Smooth muscle cell (in vitro differentiated cells): ENCODE data around the gene QRFPR. TPM values are rescaled to one million over a fixed set of nuclear protein-coding genes. Genes with fewer than 3 reads are reported as not detected.

Experiments used
- DNase-seq: peaks from one replicate; lab custom pipeline; 2025; ENCODE audit not compliant: unreplicated experiment; lab: John Stamatoyannopoulos, UW
- H2AFZ ChIP-seq: fragments of 200-600 bp; sonication (generic); 2 replicates; pipeline ENCODE4 v1.6.0; 2016; ENCODE audit warnings: antibody characterized with exemption, low read depth, mild to moderate bottlenecking
- H3F3A ChIP-seq: fragments of 200-600 bp; sonication (generic); 2 replicates; pipeline ENCODE4 v1.6.0; 2017; ENCODE audit warnings: antibody characterized with exemption, low read depth
- H3K27ac ChIP-seq: fragments of 200-600 bp; sonication (generic); 2 replicates; pipeline ENCODE4 v1.5.1; 2016; ENCODE audit warnings: low read depth, mild to moderate bottlenecking
- H3K27me3 ChIP-seq: fragments of 200-600 bp; sonication (generic); 2 replicates; pipeline ENCODE4 v1.6.1; 2016; ENCODE audit warnings: low read depth, mild to moderate bottlenecking
- H3K36me3 ChIP-seq: fragments of 200-600 bp; sonication (generic); 2 replicates; pipeline ENCODE4 v1.5.1; 2016; ENCODE audit warnings: low read depth
- H3K4me1 ChIP-seq: fragments of 200-600 bp; sonication (generic); 2 replicates; pipeline ENCODE4 v1.5.1; 2016; ENCODE audit warnings: low read depth
- H3K4me2 ChIP-seq: fragments of 200-600 bp; sonication (generic); 2 replicates; pipeline ENCODE4 v1.6.0; 2016; ENCODE audit warnings: mild to moderate bottlenecking
- H3K4me3 ChIP-seq: fragments of 200-600 bp; sonication (generic); 2 replicates; pipeline ENCODE4 v1.5.1; 2016; ENCODE audit warnings: mild to moderate bottlenecking
- H3K79me2 ChIP-seq: fragments of 200-600 bp; sonication (generic); 2 replicates; pipeline ENCODE4 v1.6.0; 2016; ENCODE audit warnings: low read depth, mild to moderate bottlenecking
- H3K9ac ChIP-seq: fragments of 200-600 bp; sonication (generic); 2 replicates; pipeline ENCODE4 v1.6.0; 2016; ENCODE audit warnings: low read depth
- H3K9me3 ChIP-seq: fragments of 200-600 bp; sonication (generic); replicated peaks from 2 replicates; pipeline ENCODE4 v1.5.1; 2016; ENCODE audit warnings: low read depth
- H4K20me1 ChIP-seq: fragments of 200-600 bp; sonication (generic); 2 replicates; pipeline ENCODE4 v1.6.0; 2016; ENCODE audit warnings: low read depth
- WGBS: methylation state at CpG from one replicate; pipeline ENCODE4 v1.1.7; 2016; ENCODE audit warnings: low lambda C conversion rate; 5-methylcytosine and 5-hydroxymethylcytosine counted together
- polyA plus RNA-seq: library from polyadenylated mRNA; unstranded; fragments of >200 nt; fragmentation: Nextera tagmentation; extraction: Ambion mirVana; gene quantifications from 2 replicates; pipeline ENCODE4 v1.2.1, GENCODE V29; 2016
- total RNA-seq: library from RNA; depleted of rRNA; stranded (reverse); fragments of >200 nt; gene quantifications from 2 replicates; pipeline ENCODE4 v1.2.3, GENCODE V29; 2014
- TF ChIP-seq, protein P1 (sequence below): fragments of 200-600 bp; sonication (generic); IDR thresholded peaks from 2 replicates; pipeline ENCODE4 v1.5.1; 2017; ENCODE audit warnings: borderline replicate concordance, mild to moderate bottlenecking, antibody characterized with exemption; ENCODE audit not compliant: insufficient read depth, poor library complexity, severe bottlenecking

Gene QRFPR
- total and polyA plus RNA-seq, 2 experiments from 2014 or later = not detected

DNA sequence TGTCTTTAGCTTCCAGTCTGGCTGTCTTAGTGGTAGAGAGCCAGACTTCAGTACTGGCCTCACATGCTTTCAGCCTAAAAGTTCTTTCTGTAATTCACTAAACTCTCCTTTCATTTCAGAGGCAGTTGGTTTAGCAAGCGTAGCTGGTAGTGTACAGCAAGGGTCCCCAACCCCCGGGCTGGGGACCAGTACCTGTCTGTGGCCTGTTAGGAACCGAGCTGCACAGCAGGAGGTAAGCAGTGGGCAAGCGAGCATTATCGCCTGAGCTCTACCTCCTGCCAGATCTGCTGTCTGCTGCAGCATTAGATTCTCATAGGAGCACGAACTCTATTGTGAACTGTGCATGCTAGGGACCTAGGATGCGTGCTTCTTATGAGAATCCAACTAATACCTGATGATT is 72.0 kb downstream of the QRFPR start:
- Histone ChIP-seq H3K36me3 (no peaks in the 10 kb centered on the region), H3K9ac (peak overlapping the region; percentile 20), H2AFZ (no peak overlapping the region), H3K4me2 (no peak overlapping the region), H3F3A (no peaks in the 10 kb centered on the region), H3K27me3 (no peaks in the 10 kb centered on the region), H3K79me2 (no peaks in the 10 kb centered on the region), H3K4me3 (no peak overlapping the region), H3K9me3 (no peaks in the 10 kb centered on the region), H3K27ac (peak overlapping the region; percentile 60), H4K20me1 (no peaks in the 10 kb centered on the region), H3K4me1 (no peaks in the 10 kb centered on the region)
- DNase-seq = no peak
- TF ChIP-seq, protein P1, sequence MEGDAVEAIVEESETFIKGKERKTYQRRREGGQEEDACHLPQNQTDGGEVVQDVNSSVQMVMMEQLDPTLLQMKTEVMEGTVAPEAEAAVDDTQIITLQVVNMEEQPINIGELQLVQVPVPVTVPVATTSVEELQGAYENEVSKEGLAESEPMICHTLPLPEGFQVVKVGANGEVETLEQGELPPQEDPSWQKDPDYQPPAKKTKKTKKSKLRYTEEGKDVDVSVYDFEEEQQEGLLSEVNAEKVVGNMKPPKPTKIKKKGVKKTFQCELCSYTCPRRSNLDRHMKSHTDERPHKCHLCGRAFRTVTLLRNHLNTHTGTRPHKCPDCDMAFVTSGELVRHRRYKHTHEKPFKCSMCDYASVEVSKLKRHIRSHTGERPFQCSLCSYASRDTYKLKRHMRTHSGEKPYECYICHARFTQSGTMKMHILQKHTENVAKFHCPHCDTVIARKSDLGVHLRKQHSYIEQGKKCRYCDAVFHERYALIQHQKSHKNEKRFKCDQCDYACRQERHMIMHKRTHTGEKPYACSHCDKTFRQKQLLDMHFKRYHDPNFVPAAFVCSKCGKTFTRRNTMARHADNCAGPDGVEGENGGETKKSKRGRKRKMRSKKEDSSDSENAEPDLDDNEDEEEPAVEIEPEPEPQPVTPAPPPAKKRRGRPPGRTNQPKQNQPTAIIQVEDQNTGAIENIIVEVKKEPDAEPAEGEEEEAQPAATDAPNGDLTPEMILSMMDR = no peak
- 74% methylated on average over 7 of the region's 7 CpGs for WGBS

DNA sequence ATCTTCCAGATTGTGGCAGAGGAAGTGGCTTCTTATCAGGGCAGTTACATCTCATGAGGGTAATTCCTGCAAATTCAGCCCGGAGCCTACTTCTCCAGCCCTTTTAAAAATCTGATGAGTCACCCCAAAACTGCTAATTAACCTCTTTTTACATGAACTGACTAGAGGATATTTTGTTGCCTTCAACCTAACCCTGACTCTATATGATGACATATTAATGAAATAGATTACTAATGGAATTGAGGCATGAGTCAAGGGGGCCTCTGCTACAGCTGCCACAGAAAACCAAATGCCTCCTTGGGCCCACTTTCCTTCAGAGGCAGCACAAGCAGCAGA is 72.5 kb downstream of the QRFPR start:
- Histone ChIP-seq H4K20me1 (no peaks in the 10 kb centered on the region), H3K9me3 (no peaks in the 10 kb centered on the region), H3K4me3 (no peak overlapping the region), H3K79me2 (no peaks in the 10 kb centered on the region), H3K36me3 (no peaks in the 10 kb centered on the region), H3K4me2 (peak overlapping the region; percentile 6), H2AFZ (no peak overlapping the region), H3K9ac (no peak overlapping the region), H3K27ac (peak overlapping the region; percentile 60), H3K4me1 (no peaks in the 10 kb centered on the region), H3K27me3 (no peaks in the 10 kb centered on the region), H3F3A (no peaks in the 10 kb centered on the region)
- 0% methylated on average over 1 of the region's 1 CpG for WGBS
- TF ChIP-seq, protein P1 = no peak
- DNase-seq = no peak

DNA sequence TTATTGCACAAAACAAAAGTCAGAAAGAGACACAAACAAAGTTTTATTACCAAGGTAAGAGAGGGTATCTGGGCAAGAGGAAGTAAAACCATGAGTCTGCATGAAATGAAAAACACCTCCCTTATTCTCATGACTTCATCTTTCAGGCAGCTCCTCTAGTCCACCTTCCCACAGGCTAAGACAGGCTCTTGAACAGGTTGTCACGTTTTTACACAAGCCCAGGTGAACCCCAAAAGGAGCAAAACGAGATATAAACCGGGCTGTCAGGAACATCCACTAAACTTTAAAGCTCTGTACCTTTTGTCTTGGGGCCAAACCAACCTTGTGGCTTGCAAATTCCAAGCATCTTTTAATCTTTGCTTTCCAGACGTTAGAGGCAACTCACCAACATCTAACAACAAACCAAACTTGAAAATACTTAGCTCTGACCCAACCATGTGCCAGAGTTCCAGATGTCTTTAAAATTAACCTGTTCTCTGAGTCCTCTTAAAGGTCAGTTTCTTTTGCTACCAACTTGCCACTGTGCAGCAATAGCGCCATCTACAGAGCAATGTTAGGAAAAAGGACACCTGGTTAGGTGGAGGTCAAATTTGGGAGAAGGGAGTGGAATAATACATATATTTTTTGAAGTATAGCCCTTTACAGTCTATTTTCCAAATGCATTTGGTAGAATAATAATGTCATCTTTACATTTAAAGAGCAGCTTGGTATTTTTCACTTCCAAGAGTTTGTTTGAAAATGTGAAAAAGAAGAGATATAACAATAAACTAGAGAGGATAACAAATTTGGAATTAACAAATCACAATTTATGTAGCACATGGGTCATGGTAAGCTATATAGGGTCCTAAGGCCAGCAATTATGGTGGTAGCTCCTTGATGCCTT is 73.1 kb downstream of the QRFPR start:
- WGBS = 25% methylated on average over 5 of the region's 5 CpGs
- no peak overlapping the region for H3K4me3 ChIP-seq
- H3K27ac ChIP-seq = peak overlapping the region; percentile 60
- no peaks in the 10 kb centered on the region for H4K20me1 ChIP-seq
- TF ChIP-seq, protein P1 = peak; percentile 73
- no peak for DNase-seq
- H2AFZ ChIP-seq = no peak overlapping the region
- no peaks in the 10 kb centered on the region for H3K4me1 ChIP-seq
- no peaks in the 10 kb centered on the region for H3K36me3 ChIP-seq
- no peaks in the 10 kb centered on the region for H3F3A ChIP-seq
- H3K79me2 ChIP-seq = no peaks in the 10 kb centered on the region
- H3K9ac ChIP-seq = no peak overlapping the region
- H3K27me3 ChIP-seq = no peaks in the 10 kb centered on the region
- peak overlapping the region; percentile 6 for H3K4me2 ChIP-seq
- H3K9me3 ChIP-seq = no peaks in the 10 kb centered on the region

DNA sequence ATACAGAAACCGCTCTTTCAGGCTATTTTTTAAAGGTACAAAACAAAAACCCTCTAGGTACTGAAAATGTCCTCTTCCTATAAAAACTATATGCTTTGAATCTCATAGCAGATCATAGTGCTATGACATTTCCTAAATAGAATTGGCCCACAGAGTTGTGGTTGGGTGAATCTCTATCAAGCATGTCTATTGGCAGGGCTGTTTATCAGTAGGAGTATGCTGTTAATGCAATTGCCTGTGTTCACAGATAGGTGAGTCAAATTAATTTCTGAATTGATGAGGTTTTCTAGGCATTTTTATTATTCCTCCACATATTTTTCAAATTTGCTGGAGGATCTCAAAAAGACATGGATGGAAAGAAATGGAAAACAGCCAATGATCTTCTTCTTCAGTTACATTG is 73.9 kb downstream of the QRFPR start:
- 88% methylated on average over 1 of the region's 1 CpG for WGBS
- peak overlapping the region; percentile 60 for H3K27ac ChIP-seq
- H3K4me3 ChIP-seq = no peak overlapping the region
- H3K9me3 ChIP-seq = no peaks in the 10 kb centered on the region
- H3K27me3 ChIP-seq = no peaks in the 10 kb centered on the region
- H2AFZ ChIP-seq = no peak overlapping the region
- TF ChIP-seq, protein P1 = no peak
- H3K4me2 ChIP-seq = no peak overlapping the region
- no peaks in the 10 kb centered on the region for H3F3A ChIP-seq
- H3K9ac ChIP-seq = no peak overlapping the region
- no peak for DNase-seq
- H3K4me1 ChIP-seq = no peaks in the 10 kb centered on the region
- no peaks in the 10 kb centered on the region for H3K36me3 ChIP-seq
- H4K20me1 ChIP-seq = no peaks in the 10 kb centered on the region
- no peaks in the 10 kb centered on the region for H3K79me2 ChIP-seq
